ENCODE data around the gene SLC17A1. TPM values are rescaled to one million over a fixed set of nuclear protein-coding genes. Genes with fewer than 3 reads are reported as not detected.

SLC17A1 gene
- total RNA-seq, 3 donors from 2014 or later, result not detected

DNA sequence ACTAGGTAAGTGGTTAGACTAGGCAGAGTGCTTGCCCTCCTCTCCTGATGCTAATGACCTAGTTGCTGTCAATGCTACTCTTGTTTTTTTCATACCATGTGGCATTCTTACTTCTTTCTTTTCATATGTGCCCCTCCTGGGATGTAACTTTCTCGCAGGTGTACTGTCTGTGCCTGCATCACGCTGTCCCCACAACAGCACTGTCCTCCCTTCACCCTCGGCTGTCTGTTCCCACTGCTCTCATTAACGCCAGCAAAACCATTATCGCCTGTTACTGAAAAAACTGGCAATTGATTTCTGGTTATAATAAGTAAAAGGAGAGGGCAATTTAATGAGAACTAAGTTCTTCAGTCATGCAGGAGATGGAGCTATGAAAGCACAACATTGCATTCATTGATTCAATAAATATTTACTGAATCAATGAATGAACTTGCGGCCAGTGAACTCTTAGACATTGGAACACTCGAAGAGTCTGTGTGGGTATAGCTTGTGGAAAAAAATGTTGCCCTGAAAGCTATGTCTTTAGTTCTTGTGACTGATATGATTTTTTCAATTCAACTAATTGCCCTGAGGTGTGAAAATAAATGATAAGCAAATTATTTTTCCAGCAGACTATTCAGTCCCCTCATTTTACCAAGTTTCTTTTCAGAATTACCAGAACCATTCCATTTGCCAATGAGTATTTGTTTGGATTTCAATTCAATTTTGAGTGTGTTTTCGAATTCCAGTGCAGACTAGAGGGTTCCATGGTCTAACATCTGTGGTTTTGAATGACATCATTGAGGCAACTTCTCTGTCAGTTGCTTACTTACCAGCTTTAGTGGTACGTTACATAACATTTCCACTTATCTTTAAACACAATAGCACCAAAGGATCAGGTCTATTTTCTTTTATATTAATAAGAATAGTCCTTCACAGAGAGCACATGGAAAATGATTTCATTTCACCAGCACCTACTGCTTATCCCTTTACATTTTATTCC, 75.2 kb downstream of the SLC17A1 start:
- no peaks in the 10 kb centered on the region for H3K9me3 ChIP-seq
- TF ChIP-seq, protein P1, sequence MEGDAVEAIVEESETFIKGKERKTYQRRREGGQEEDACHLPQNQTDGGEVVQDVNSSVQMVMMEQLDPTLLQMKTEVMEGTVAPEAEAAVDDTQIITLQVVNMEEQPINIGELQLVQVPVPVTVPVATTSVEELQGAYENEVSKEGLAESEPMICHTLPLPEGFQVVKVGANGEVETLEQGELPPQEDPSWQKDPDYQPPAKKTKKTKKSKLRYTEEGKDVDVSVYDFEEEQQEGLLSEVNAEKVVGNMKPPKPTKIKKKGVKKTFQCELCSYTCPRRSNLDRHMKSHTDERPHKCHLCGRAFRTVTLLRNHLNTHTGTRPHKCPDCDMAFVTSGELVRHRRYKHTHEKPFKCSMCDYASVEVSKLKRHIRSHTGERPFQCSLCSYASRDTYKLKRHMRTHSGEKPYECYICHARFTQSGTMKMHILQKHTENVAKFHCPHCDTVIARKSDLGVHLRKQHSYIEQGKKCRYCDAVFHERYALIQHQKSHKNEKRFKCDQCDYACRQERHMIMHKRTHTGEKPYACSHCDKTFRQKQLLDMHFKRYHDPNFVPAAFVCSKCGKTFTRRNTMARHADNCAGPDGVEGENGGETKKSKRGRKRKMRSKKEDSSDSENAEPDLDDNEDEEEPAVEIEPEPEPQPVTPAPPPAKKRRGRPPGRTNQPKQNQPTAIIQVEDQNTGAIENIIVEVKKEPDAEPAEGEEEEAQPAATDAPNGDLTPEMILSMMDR (IDR thresholded peaks at IDR 0.05), result no peak
- no peak overlapping the region for H3K4me3 ChIP-seq
- H3K4me1 ChIP-seq (ENCODE audit: low read depth), result peaks cover 22% of the 10 kb centered on the region
- H3K36me3 ChIP-seq (ENCODE audit: low read depth), result no peaks in the 10 kb centered on the region
- ATAC-seq (no peak), DNase-seq (no peak)
- intact Hi-C loops (cut with DNase I, micrococcal nuclease), result no loop called here

DNA sequence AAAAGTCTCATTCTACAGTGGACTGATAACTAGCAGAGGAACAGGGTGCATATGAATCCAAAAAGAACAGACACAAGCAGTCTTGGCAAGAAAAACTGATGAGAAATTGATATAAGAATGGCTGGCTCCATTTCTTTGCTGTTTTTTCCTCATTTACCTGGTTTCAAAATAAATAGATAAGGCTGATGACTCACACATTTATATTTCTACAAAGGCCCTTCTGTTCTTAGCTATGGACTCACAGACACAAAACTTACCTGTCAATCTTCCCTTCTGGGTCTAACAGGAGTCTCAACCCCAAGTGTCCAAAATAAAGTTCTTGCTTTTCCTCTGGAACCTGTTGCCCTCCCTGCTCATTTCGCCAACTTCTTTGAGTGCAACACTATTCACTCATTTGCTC, 76.4 kb downstream of the SLC17A1 start:
- Histone ChIP-seq H3K4me1 (ENCODE audit: low read depth) (peaks cover 22% of the 10 kb centered on the region), H3K9me3 (no peaks in the 10 kb centered on the region), H3K4me3 (no peak overlapping the region), H3K36me3 (ENCODE audit: low read depth) (no peaks in the 10 kb centered on the region)
- ATAC-seq (peak; percentile 41), DNase-seq (no peak)
- intact Hi-C loops (cut with DNase I, micrococcal nuclease), result no loop called here
- TF ChIP-seq, protein P1 (IDR thresholded peaks at IDR 0.05), result no peak

DNA sequence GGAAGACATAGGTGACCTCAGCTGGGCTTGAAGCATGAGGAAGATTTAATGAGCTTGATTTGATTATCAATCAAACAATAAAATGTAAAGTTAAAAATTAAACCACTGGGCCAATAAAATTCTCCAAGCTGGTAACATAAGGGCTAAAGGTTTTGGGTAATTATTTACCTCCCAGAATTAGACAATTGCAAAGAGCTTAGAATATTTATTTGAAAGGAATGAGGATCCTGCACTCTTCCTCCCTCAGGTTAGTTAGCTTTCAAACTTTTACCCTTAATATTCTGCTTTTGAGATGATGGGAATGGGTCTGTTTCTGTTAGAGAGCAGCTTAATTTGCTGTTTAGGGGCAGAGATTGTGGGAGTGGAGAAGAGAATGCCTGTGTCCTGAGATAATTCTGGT, 77.3 kb downstream of the SLC17A1 start, which contains the start of gene SLC17A4:
Gene SLC17A4, plus strand, starts transcription at position 208 of the 400 bp plus-strand sequence. CDS start 7,221 bp downstream, outside the sequence.
- ATAC-seq, result peak; percentile 64
- no peaks in the 10 kb centered on the region for H3K9me3 ChIP-seq
- H3K36me3 ChIP-seq (ENCODE audit: low read depth), result no peaks in the 10 kb centered on the region
- peaks cover 28% of the 10 kb centered on the region for H3K4me1 ChIP-seq (ENCODE audit: low read depth)
- TF ChIP-seq, protein P1 (IDR thresholded peaks at IDR 0.05), result no peak
- intact Hi-C loops (cut with DNase I, micrococcal nuclease), result no loop called here
- no peak within 1 kb of the TSS for H3K4me3 ChIP-seq
- DNase-seq, result no peak

DNA sequence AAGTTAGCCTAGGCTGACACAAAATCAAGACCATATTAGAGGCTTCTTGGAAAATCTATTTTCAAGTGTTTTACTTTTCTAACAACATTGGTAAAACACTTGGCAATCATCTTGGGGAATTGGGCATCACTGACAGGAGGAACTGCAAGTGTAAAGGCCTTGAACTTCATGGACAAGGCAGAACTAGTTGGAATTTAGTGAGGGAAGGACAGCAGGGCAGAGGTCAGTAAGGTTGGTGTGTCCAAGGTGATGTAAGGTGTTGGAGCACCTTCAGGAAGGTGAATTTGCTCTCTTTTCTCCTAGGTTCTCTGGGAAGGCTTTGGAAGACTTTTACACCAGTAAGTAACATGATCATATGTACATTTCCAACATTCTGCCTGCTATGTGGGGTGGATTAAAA, 78.8 kb downstream of the SLC17A1 start:
- Histone ChIP-seq H3K4me3 (no peak overlapping the region), H3K9me3 (no peaks in the 10 kb centered on the region), H3K4me1 (ENCODE audit: low read depth) (peaks cover 31% of the 10 kb centered on the region), H3K36me3 (ENCODE audit: low read depth) (no peaks in the 10 kb centered on the region)
- intact Hi-C loops (cut with DNase I, micrococcal nuclease), result no loop called here
- peak; percentile 30 for ATAC-seq
- DNase-seq, result no peak
- TF ChIP-seq, protein P1 (IDR thresholded peaks at IDR 0.05), result no peak

DNA sequence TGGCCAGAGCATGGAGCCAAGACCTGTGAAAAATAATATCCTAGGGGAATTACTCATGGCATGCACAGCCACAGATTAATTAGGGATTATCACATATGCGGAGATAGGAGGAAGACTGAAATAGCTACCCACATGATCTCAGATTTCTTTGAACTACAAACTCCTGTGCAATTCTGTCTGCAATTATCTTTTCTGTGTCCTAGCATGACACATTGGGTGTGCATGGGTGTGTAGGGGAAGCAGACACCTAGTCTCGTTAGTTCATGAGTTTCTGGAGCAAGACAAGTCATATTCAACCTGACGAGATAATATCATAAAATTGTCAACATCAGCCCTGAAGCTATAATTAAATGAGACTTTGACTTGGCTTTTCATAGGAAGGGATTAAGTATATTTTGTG, 80.9 kb downstream of the SLC17A1 start:
- no peak overlapping the region for H3K4me3 ChIP-seq
- peaks cover 29% of the 10 kb centered on the region for H3K4me1 ChIP-seq (ENCODE audit: low read depth)
- ATAC-seq, result peak; percentile 80
- DNase-seq, result peak in 1 of 3 donors; percentile 48
- H3K9me3 ChIP-seq, result no peaks in the 10 kb centered on the region
- no peaks in the 10 kb centered on the region for H3K36me3 ChIP-seq (ENCODE audit: low read depth)
- TF ChIP-seq, protein P1 (IDR thresholded peaks at IDR 0.05), result no peak
- intact Hi-C loops (cut with DNase I, micrococcal nuclease), result no loop called here
